Activated T-cell treated with anti-CD3 and anti-CD28 coated beads, Interleukin-2, amount 50 U/mL, for 1 hour (primary cell): ENCODE data around the gene SDSL.

ENCODE experiments used
- DNase-seq: peaks from one replicate; pipeline ENCODE4 v3.0.0-alpha.2; 2020

Gene SDSL

DNA sequence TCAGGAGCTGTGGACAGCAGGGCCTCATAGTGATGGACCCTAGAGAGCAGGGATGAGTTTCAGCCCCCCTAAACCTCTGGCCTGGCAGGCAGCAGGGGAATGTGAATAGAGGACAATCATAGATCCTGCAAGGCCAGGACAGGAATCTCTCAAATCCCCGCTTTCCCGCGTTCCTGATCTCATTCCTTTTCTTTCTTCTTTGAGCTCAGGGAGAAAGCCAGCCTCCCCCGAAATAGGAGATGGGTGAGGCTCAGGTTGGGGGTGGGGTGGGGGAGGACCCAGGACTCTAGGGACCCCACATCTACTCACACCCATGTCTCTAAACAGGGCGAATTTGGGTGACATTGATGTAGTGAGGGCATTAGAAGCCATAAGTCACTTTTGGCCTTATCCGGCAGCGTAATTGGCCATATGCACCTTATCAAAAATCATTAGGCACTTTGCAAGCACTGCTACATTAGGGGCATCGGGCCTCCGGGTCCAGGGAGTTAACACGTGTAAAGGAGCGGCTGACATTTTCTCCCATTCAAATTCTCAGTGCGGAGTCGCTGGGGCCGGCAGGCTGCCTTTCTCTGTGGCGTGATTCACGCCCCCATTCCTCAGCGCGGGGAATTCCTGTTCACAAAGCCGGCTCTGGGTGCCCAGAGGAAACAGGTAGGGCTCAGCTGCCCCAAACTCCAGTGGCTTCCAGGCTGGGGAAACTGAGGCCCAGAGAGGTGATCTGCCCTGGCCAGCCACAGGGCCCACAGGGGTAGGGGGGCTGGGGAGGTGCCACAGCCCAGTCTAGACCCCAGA is 48.0 kb downstream of the SDSL start:
- no peak for DNase-seq

- no peak for DNase-seq
Observed at GRCh38 chr12:113470871-113471618, 48.9 kb downstream of the SDSL start.

DNA sequence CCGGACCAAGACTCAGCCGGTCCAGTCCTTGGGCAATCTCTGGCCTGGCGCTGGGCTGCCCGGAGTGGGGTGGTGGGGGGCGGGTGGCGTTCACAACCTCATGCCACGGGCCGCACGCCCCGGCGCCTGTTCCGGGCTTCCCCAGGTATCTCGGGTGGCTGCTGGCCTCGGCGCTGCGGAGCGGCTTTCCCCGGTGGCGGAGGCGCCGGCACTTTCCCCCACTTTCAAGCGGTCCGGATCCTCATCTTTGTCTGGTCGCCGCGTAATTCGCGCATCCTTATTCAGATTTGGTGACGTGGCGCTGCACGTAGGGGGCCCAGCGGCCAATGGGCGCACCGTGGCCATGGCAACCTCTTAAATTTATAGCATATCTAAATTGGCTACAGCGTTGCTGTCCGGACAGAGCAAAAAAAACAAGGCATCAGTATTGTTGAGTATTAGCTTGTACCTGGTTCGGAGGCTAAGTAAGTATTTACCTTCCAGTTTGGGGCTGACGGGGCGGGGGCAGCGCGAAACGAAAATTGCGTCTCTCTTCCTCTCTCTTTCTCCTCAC is 49.5 kb downstream of the SDSL start, which contains the start of gene LHX5:
Gene LHX5, minus strand, starts transcription at position 253 of the 553 bp plus-strand sequence. CDS start 373 bp downstream, outside the sequence.
- DNase-seq = no peak

DNA sequence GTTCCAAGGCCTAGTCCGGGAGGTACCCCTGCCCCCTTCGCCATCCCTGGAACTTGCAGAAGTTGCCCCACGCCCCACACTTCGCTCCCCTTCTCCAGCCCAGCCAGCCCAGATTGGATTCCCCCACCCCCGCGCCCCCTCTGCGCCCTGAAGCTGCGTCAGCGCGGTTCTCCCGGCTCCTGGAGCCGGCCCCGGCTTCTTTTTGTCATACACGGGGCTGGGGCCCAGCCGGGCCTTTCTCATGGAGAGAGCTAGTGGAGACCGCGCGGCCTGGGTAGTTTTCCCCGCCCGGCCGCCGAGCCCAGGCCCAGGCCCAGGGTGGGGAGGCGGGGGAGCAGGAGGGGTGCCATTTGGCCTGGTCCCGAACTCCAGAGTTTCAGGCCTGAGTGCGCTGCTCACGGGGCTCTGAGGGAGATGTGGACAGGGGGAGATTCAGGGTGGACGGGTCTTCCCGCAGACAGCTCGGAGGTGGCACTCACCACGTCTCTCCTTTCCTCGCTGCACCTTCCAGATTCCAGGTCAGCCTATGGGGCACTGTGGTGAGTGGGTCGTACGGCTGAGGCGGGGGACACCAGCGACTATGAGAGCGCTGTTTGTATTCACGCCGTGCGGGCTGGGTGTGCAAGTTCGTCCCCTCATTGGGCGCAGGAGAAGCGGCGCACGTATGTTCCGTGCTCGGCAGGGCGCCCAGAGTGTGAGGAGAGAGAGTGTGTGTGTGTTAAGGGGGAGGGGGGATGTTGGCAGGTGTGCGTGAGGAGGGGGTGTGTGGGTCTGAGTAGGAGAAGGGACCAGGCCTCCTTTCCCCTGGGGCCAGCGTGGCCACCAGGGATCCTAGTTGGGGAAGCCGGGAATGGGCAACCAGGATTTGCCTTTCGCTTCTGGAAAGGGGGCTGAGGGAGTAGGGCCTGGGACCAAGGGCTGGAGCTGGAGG is 50.3 kb downstream of the SDSL start:
- DNase-seq = no peak

GRCh38 chr12:113473400-113473799 is 51.2 kb downstream of the SDSL start:
- no peak for DNase-seq

DNA sequence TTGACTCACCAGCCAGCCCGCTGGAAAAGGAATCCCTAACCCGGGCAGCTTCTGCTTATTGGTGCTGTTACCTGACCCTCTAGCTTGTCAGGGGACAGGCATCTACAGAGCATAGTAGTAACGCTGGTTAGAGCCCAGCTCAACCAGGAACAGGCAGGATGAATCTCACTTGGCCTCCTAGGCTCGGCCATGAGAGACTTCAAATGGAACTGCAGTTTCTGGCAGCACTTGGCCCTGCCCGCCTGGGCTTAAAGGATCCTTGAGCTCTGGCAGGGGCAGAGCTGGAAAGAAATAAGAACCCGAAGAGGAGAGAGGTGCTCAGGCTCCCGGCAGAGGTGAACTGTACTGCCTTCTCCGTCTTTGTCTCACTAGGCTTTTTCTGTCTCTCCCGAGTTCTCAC is 51.8 kb downstream of the SDSL start:
- no peak for DNase-seq

DNA sequence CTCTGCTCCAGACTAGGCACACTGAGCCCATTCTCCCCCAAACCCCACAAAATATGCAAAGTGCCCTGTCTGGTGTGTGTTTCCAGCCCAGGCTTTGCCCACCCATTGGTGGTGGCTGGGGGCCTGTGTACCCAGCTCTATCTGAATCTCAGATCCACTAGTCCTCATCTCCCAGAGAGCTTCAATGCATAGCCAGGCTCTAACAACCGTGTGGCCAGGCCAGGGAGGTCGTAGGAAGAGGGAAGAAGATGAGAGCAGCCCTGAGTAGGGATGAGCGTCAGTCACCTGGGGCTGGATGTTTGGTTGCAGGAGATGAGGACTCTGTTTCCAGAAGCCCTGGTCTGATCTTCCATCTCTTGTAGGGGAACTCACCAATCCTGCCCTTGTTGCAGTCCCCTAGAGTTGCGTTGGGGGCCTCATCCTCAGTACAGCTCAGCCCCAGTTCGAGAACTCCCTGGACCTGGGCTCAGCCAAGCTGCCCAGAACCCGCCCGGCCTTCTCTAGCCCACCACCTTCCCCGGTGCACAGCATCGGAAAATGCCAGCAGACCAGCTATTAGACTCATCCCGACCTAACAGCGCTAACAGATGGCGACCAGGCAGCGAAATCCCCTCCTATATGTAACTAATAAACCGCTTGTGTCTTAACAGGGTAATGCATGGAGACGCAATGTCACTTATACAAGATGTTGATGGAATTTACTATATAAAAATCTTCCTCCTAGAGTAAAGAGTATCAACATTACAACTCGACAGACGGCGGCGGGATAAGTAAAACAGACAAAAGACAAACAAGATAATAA is 52.7 kb downstream of the SDSL start:
- no peak for DNase-seq

DNA sequence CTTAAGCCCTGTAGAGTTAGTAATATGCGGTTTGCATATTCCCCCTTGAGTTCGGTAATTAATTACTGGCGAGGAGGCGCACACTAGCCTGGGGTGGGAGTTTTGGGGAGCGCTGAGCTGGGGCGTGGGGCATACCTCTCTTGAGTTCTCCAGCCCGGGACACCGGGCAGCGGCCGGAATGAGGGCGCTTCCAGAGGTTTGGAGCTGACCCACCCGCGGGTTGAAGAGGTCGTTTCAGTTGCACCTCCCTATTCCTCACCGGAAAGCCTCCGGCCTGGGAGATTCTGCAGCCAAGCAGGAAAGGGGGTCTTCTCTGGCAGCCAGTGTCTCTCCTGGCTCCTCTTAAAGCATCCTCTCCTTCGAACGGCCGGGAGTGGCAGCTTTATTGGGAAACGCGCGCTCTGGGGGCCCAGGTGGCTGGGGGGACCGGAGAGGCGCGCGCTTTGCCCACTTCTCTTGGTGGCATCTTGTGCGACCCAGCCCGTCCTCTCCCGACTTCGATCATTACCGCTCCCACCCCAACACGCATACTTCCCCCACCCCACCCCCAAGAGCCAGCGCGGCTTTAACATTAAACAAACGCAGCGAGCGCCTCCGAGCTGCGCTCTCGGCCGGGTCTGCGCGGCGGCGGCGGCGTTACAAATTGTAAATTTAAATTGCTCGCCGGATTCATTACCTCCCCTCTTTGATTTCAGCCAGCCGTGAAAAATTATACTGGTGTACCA is 53.4 kb downstream of the SDSL start:
- DNase-seq = no peak

DNA sequence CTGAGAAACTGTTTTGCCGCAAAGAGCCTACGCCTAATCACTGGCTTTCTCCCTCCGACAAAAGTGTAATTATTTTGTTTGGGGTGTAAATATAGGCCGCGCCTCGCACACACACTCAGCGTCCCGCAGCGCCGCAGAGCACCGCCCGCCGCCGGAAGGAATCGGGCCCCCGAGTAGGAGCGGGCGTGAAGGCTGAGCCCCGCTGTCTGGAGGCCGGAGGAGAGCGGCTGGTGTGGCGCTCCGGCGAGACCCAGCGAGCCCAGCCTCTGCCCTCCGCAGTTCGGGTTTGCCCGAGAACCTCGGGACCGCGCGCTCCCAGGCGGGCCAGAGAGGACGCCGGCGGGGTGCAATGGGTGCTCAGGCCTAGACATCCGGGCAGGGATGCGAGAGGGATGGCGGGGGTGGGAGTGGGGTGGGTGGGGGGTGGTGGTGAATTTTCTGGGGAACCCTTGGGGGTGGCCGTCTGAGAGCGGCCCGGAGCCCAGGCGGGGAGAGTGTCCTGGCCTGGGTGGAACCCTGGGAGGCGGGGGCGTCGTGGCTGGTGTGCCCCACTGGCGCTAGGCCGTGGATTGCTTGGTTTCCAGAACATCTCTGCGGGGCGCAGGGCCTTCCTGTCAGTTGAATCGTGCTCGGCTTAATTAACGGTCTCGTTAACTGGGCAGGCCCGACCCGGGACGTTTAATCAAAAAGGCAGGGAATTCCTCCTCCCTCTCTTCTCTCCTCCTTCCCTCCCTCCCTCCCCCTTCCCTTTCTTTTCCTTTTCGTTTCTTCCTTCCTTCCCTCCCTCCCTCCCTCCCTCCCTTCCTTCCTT is 54.2 kb downstream of the SDSL start:
- DNase-seq = no peak

GRCh38 chr12:113477171-113477841 is 55.1 kb downstream of the SDSL start:
- DNase-seq = no peak

GRCh38 chr12:113477842-113478215 is 55.6 kb downstream of the SDSL start:
- no peak for DNase-seq

GRCh38 chr12:113478351-113479011 is 56.3 kb downstream of the SDSL start:
- DNase-seq = no peak

DNA sequence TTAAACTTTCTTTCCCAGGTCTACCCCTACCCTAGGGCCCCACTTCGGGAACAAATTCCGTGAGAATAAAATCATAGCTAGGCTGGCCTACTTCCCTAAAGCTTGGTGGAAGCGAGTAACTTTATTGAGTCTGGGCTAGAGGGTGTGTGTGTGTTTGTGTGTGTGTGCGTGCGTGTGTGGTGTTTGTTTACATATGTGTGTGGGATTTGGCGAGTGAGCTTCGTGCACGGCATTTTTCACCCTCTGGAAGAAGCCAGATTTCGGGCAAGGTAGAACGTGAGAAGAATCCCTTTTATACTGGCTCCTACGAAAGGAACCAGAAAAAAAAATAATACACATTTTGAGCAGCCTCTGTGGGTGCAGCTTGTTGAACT is 57.0 kb downstream of the SDSL start:
- DNase-seq = no peak

DNA sequence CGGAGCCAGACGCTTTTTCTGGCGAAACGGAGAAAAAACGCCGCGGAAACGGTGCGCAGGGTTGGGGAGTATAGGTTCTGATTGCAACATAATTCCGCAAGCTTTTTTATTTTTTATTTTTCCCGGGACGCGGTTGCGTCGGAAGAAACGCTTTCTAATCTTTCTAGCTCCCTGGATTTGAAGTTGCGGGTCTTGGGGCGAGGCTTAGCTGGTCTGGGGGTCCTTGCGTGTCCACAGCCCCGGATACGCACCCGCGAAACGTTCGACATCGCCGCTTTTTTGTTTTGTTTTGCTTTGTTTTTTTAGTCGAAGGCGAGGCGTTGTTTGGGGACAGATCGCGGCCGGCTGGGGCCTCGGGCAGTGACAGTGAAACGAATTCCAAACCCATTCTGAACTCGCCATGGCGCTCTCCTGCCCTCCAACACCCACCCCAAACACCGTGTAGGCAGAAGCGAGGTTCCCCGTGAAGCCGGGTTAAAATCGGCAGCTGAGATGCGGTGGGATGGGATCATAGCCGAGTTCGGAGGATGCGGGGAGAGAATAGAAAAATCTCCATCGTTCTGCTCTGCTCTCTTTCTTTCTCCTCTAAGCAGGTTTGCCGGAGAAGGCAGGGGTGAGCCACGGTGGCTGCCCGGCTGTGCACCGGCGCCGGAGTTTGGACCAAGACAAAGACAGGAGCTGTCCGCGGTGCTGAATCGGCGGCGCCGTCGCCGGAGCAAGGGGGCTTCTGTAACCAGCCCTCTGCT is 57.6 kb downstream of the SDSL start:
- peak; percentile 37 for DNase-seq

DNA sequence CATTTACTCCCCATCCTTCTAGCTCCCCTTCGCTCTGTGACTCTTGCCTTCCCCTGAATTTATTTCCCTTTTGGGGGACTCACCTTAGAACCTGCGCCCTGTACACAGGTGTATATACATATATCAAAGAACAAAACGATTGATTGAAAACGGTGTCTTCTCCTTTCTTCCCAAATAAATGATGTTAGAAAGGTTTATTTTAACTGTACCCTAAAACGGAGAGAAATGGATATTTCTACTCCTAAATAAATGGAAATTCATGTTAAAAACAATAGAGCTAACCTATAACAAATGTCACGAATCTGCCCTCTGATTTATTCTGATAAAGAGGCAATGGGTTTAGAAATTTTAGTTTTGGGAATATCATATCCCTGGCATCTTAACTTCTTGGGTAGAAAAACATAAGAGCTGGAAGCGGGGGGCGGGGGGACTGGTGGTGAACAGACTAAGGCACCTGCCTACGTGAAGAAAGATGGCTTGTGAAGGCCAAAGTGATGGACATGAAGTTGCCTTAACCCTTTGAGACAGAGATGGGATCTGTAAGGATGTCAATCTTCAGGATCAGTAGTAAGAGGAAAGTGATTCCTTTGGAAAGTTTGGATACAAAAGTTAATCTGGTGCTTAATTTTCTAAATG is 58.3 kb downstream of the SDSL start:
- no peak for DNase-seq

GRCh38 chr12:113482334-113482733 is 60.2 kb downstream of the SDSL start:
- no peak for DNase-seq

DNA sequence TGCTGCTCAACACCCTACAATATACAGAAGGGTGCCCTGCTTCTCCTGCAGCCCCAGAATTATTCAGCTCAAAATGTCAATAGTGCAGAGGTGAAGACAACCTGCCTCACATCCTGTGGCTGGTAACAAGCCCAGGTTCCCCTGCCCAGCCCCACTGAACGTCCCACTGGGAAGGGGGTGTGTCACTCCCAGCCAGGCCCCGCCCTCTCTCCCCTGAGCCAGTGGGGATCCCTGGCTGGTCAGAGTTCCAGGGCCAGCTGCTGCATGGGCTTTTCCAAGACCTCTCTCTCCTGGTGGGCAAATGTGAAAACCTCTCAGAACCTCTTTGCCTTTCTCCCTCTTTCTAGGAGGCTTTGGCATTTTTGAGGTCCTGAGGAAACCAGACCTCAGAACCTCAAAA is 63.1 kb downstream of the SDSL start:
- no peak for DNase-seq

GRCh38 chr12:113486722-113487121 is 64.5 kb downstream of the SDSL start:
- no peak for DNase-seq
